Endothelial cell of umbilical vein (primary cell): ENCODE measurements around the gene KRTAP4-11.

Experiments used
- EZH2 ChIP-seq: IDR thresholded peaks from 2 replicates; pipeline ENCODE4 v1.6.1; 2012; ENCODE audit warnings: borderline replicate concordance, low read depth, mild to moderate bottlenecking, moderate library complexity, low read length, inconsistent platforms; ENCODE audit not compliant: severe bottlenecking
- GATA2 ChIP-seq: IDR thresholded peaks from 2 replicates; pipeline ENCODE4 v1.7.0; 2011; ENCODE audit warnings: low read depth, mild to moderate bottlenecking, moderate library complexity, mixed read lengths, low read length; ENCODE audit not compliant: insufficient read length, insufficient read depth
- POLR2A ChIP-seq: IDR thresholded peaks from 2 replicates; pipeline ENCODE4 v1.6.1; 2012; ENCODE audit warnings: low read depth, mild to moderate bottlenecking, control low read depth, low read length
- TF ChIP-seq, protein P1 (sequence below), 2 donors: IDR thresholded peaks; 1 replicate in 1 of 2; 2 replicates in 1 of 2; pipeline ENCODE4 v1.5.1; 2011; ENCODE audit warnings: low read length in 2 of 2, mild to moderate bottlenecking in 2 of 2, moderate library complexity in 2 of 2, control low read depth in 1 of 2, inconsistent platforms in 1 of 2, low read depth in 1 of 2; ENCODE audit not compliant: insufficient read depth in 1 of 2; ENCODE audit errors: extremely low read depth in 1 of 2

DNA sequence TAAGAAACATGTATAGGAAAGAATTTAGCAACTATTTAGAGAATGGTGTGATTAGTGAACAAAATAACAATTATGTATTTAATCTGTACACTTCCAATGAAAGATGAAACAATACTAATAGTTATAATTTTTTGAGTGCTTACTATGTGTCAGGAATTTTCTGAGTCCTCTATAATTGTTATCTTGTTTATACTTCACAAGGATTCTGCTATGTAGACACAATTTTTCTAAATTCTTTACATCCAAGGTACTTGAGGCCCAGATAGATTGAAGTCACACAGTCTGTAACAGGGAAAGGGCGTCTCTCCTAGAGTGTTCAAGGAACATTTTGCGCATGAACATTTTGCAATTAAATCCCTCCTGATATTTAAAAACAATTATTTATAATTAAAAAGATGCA lies 6.9 kb upstream of the KRTAP4-11 start:
- TF ChIP-seq EZH2 (no peak), POLR2A (no peak), GATA2 (no peak)
- TF ChIP-seq, protein P1, sequence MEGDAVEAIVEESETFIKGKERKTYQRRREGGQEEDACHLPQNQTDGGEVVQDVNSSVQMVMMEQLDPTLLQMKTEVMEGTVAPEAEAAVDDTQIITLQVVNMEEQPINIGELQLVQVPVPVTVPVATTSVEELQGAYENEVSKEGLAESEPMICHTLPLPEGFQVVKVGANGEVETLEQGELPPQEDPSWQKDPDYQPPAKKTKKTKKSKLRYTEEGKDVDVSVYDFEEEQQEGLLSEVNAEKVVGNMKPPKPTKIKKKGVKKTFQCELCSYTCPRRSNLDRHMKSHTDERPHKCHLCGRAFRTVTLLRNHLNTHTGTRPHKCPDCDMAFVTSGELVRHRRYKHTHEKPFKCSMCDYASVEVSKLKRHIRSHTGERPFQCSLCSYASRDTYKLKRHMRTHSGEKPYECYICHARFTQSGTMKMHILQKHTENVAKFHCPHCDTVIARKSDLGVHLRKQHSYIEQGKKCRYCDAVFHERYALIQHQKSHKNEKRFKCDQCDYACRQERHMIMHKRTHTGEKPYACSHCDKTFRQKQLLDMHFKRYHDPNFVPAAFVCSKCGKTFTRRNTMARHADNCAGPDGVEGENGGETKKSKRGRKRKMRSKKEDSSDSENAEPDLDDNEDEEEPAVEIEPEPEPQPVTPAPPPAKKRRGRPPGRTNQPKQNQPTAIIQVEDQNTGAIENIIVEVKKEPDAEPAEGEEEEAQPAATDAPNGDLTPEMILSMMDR (IDR thresholded peaks at IDR 0.05; ENCODE audit: extremely low read depth in 1 of 2, insufficient read depth in 1 of 2, low read depth in 1 of 2, low read length in 2 of 2) = no peak
